Measurements from ENCODE around the gene PLCXD3.

DNA sequence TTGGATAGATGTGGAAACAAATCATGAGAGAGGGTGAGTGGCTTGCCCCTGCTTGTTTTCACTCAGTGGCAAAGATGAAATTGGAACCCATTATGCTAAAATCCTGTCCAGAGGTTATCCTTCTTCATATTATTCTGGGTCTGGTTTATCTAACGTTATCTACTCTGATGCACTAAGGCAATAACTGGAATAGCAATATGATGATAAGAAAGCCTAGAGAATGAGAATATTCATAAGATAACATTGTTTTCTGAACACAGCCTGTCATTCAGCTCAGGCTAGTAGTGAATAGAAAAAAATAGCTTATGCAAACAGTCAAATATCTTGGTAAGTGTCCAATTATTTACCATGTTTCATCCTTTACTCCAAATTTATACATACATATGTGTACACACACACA is 165.1 kb downstream of the PLCXD3 start:
- TF ChIP-seq, protein P1, sequence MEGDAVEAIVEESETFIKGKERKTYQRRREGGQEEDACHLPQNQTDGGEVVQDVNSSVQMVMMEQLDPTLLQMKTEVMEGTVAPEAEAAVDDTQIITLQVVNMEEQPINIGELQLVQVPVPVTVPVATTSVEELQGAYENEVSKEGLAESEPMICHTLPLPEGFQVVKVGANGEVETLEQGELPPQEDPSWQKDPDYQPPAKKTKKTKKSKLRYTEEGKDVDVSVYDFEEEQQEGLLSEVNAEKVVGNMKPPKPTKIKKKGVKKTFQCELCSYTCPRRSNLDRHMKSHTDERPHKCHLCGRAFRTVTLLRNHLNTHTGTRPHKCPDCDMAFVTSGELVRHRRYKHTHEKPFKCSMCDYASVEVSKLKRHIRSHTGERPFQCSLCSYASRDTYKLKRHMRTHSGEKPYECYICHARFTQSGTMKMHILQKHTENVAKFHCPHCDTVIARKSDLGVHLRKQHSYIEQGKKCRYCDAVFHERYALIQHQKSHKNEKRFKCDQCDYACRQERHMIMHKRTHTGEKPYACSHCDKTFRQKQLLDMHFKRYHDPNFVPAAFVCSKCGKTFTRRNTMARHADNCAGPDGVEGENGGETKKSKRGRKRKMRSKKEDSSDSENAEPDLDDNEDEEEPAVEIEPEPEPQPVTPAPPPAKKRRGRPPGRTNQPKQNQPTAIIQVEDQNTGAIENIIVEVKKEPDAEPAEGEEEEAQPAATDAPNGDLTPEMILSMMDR (IDR thresholded peaks at IDR 0.05 in 8 of 11, conservative IDR thresholded peaks at IDR 0.05 in 3 of 11), result no peak
- no peak for TF ChIP-seq POLR2A (IDR thresholded peaks at IDR 0.05)

Data from spleen (tissue), 7 donors.